Measurements from ENCODE around the gene CD200.

Gene CD200

GRCh38 chr3:112388972-112389371 lies 56.0 kb downstream of the CD200 start:
- POLR2A ChIA-PET = no interaction called here
- no peak for TF ChIP-seq CTCF (IDR thresholded peaks at IDR 0.05; ENCODE audit: control extremely low read depth, extremely low read depth, low read depth, missing control alignments)
- DNase-seq (ENCODE audit: extremely low spot score) = no peak
- CTCF ChIA-PET = interaction anchor here (2.5 kb wide), 1 partner anchor 10 kb away, joined by 5 read pairs; no protein-coding TSS in a partner anchor

GRCh38 chr3:112389961-112390360 lies 57.0 kb downstream of the CD200 start:
- DNase-seq (ENCODE audit: extremely low spot score) = no peak
- CTCF ChIA-PET = interaction anchor here (0.9 to 2.8 kb wide), 6 partner anchors 9 to 252 kb away, joined by 3 to 10 read pairs (median 4); no protein-coding TSS in a partner anchor
- no peak for TF ChIP-seq CTCF (IDR thresholded peaks at IDR 0.05; ENCODE audit: control extremely low read depth, extremely low read depth, low read depth, missing control alignments)
- POLR2A ChIA-PET = no interaction called here

DNA sequence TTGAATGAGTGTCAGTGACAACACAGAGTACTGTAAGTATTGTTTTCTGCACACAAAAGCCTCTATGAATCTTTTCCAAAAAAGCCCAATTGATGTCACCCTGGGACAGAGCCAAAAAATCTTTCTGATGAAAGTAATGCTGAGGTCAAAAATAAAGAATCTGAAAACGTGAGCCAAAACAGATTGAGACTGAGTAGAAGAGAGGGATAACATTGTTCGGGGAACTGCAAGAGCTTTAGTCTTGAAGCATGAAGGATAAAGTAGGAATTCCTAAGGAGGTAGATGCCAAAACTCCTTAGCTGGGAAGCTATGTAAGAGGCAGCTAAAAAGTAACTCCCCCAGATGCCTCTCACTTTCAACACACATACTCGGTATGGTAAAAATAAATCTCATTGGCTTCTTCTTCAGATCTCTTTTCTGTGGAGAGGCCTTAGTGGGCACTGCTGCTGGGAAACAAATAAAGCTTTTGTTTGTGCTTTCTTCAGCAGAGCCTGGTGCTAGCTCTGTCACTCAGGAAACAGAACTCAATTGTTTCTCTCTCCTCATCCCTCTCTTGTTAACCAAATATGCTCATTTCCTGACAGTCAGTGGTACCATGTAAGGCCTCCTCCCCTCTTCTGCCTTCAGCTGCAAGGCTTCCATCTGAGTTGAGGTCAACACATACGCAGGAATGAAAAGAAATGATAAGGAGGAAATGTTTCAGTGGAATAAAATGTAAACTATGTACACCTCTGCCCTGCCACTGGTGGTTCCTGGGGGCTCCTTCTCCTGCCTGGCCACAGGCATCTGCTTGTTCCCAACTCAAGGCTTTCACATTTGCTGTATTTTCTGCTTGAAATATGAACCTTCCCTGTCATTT lies 58.1 kb downstream of the CD200 start:
- DNase-seq (ENCODE audit: extremely low spot score) = no peak
- CTCF ChIA-PET = interaction anchor here (0.9 to 2.8 kb wide), 6 partner anchors 10 to 253 kb away, joined by 3 to 10 read pairs (median 4); no protein-coding TSS in a partner anchor
- POLR2A ChIA-PET = no interaction called here
- no peak for TF ChIP-seq CTCF (IDR thresholded peaks at IDR 0.05; ENCODE audit: control extremely low read depth, extremely low read depth, low read depth, missing control alignments)

DNA sequence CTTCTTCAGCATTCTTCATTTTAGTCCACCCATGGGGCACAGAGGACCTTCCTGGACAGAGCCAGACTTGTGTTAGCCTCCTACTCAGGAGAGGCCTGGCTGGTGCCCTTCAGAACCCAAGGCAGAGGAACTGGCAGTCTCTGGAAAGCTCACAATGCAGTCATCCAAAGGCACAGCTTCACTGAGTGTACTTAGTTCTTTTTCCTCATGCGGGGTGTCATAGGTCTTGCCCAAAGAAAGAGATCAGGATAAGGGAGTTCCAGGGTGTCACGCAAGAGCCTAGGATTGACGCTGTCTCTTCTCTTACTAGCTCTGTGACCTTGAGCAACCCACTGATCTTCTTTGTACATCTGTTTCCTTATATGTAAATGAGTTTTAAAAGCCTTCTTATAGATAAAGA lies 58.7 kb downstream of the CD200 start:
- DNase-seq (ENCODE audit: extremely low spot score) = no peak
- ChIA-PET CTCF (interaction anchor here (1.3 to 2.8 kb wide), 2 partner anchors 10 to 17 kb away, joined by 4 to 10 read pairs; no protein-coding TSS in a partner anchor), POLR2A (no interaction called here)
- TF ChIP-seq CTCF (IDR thresholded peaks at IDR 0.05; ENCODE audit: control extremely low read depth, extremely low read depth, low read depth, missing control alignments) = no peak

DNA sequence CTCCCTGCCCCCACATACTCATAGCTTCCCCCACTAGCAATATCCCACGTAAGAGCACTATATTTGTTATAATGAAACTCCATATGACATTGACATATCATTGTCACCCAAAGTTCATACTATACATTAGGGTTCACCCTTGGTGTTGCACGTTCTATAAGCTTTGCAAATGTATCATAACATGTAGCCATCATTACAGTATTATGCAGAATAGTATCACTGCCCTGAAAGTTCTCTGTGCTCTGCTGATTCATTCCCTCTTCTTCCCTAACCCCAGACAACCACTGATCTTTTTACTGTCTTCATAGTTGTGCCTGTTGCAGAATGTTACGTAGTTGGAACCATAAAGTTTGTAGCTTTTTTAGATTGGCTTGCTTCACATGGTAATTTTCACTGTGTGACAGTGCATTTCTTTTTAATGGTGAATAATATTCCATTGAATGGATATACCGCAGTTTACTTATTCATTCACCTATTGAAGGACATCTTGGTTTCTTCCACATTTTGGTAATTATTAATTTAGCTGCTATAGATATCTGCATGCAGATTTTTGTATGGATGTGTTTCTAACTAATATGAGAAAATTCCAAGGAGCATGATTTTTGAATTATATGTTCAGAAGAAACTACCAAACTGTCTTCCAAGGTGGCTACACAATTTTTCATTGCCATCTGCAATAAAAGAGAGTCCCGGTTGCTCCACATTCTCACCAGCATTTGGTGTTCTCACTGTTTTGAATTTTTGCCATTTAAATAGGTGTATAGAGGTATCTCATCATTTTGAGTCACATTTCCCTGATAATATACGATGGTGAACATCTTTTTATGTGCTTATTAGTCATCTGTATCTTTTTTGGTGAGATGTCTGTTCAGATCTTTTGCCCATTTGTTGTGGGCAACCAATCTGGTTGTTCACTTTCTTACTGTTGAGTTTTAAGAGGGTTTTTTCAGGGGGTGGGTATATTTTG lies 59.7 kb downstream of the CD200 start:
- POLR2A ChIA-PET = no interaction called here
- no peak for DNase-seq (ENCODE audit: extremely low spot score)

More for the DNA sequence above, 59.7 kb downstream of the CD200 start:
- CTCF ChIA-PET = interaction anchor here (0.6 to 2.8 kb wide), 2 partner anchors 8 to 11 kb away, joined by 3 to 10 read pairs; no protein-coding TSS in a partner anchor
- no peak for TF ChIP-seq CTCF (IDR thresholded peaks at IDR 0.05; ENCODE audit: control extremely low read depth, extremely low read depth, low read depth, missing control alignments)

All from GM10248 (cell line).